Type B pancreatic cell (in vitro differentiated cells): Measurements from ENCODE around the gene EXOC4. TPM values are rescaled to one million over a fixed set of nuclear protein-coding genes. Genes with fewer than 3 reads are reported as not detected.

Experiments
- DNase-seq: peaks from one replicate; pipeline ENCODE4 v3.0.0; 2021; ENCODE audit warnings: mixed read lengths; ENCODE audit not compliant: unreplicated experiment; ENCODE audit errors: extremely low spot score
- H3K27ac Mint-ChIP-seq: 2 replicates; pipeline ENCODE4 v1.8.0; 2021; ENCODE audit warnings: mild to moderate bottlenecking, mixed read lengths
- H3K27me3 Mint-ChIP-seq: 2 replicates; pipeline ENCODE4 v1.8.0; 2021; ENCODE audit warnings: mixed read lengths
- H3K36me3 Mint-ChIP-seq: 2 replicates; pipeline ENCODE4 v1.8.0; 2021; ENCODE audit warnings: mixed read lengths
- H3K4me1 Mint-ChIP-seq: one replicate; pipeline ENCODE4 v1.8.0; 2021; ENCODE audit warnings: mixed read lengths; ENCODE audit not compliant: unreplicated experiment
- H3K4me3 Mint-ChIP-seq: 2 replicates; pipeline ENCODE4 v1.8.0; 2021; ENCODE audit warnings: mild to moderate bottlenecking, mixed read lengths
- H3K9me3 Mint-ChIP-seq: 2 replicates; pipeline ENCODE4 v1.8.0; 2021; ENCODE audit warnings: mixed read lengths
- total RNA-seq: library from RNA; stranded (reverse); gene quantifications from 2 replicates; pipeline ENCODE4 v1.2.1, GENCODE V29; 2021; ENCODE audit warnings: low replicate concordance
- TF ChIP-seq, protein P1 (sequence below): fragments of 200-600 bp; sonication (generic); conservative IDR thresholded peaks from 2 replicates; pipeline ENCODE4 v1.5.0; 2021; ENCODE audit warnings: antibody characterized with exemption, mild to moderate bottlenecking

EXOC4 gene
- total RNA-seq, 1 donor from 2014 or later: 95.5 TPM

GRCh38 chr7:133931053-133931452, 678.2 kb downstream of the EXOC4 start:
- DNase-seq: no peak
- no peak overlapping the region for H3K27ac Mint-ChIP-seq
- no peaks in the 10 kb centered on the region for H3K4me1 Mint-ChIP-seq
- no peaks in the 10 kb centered on the region for H3K27me3 Mint-ChIP-seq
- no peaks in the 10 kb centered on the region for H3K36me3 Mint-ChIP-seq
- H3K4me3 Mint-ChIP-seq: no peak overlapping the region
- TF ChIP-seq, protein P1, sequence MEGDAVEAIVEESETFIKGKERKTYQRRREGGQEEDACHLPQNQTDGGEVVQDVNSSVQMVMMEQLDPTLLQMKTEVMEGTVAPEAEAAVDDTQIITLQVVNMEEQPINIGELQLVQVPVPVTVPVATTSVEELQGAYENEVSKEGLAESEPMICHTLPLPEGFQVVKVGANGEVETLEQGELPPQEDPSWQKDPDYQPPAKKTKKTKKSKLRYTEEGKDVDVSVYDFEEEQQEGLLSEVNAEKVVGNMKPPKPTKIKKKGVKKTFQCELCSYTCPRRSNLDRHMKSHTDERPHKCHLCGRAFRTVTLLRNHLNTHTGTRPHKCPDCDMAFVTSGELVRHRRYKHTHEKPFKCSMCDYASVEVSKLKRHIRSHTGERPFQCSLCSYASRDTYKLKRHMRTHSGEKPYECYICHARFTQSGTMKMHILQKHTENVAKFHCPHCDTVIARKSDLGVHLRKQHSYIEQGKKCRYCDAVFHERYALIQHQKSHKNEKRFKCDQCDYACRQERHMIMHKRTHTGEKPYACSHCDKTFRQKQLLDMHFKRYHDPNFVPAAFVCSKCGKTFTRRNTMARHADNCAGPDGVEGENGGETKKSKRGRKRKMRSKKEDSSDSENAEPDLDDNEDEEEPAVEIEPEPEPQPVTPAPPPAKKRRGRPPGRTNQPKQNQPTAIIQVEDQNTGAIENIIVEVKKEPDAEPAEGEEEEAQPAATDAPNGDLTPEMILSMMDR: no peak
- no peaks in the 10 kb centered on the region for H3K9me3 Mint-ChIP-seq

DNA sequence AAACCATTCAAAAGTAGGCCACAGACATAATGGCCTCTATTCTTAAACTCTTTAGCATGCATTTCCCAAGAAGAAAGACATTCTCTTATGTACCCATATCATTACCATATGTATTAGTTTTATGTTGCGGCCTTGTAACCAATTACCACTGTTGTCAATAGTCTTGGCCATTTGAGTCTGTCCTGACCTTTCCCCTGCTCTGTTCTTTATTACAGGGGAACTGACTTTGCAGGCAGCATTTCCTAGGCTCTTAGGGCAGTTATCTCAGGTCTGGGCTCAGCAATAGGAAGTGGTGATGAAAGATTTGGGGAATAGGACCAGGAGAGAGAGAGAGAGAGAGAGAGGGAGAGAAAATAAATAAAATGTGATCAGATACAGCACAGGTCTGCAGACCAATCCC, 679.7 kb downstream of the EXOC4 start:
- TF ChIP-seq, protein P1: no peak
- Mint-ChIP-seq H3K27ac (no peak overlapping the region), H3K27me3 (no peaks in the 10 kb centered on the region), H3K36me3 (no peaks in the 10 kb centered on the region), H3K4me3 (no peak overlapping the region), H3K4me1 (no peaks in the 10 kb centered on the region), H3K9me3 (no peaks in the 10 kb centered on the region)
- no peak for DNase-seq

DNA sequence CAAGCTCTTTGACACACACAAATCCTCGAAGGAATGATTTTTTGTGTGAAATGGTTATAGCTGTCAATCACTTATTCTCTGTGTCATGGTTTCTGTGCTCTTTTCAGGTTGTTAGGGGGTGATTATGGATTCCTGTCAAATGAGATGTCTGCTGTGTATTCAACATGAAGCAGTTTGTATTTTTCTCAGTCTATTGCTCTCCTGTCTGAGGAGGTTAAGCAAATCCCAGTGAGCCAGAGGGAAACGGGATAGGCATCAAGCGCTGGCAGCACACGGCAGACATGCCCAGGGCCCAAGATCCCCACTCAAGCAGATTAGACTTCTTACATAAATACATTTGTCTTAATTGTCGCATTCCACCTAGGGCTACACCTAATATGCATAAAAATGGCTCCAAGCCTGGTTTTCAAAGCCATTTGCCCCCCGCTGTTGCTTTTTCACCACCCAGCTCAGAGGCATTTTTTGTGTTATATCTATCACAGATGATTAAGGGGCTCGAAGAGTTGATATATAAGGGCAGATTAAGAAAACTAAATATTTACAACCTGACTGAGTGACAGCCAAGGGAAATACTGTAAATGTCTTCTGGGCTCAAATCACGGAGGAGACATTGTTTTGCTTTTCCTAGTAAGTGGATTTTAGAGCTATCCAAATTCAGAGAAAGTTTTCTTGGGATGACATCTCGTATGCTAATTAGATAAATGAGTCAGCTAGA, 681.5 kb downstream of the EXOC4 start:
- TF ChIP-seq, protein P1: no peak
- Mint-ChIP-seq H3K27me3 (no peaks in the 10 kb centered on the region), H3K4me3 (no peak overlapping the region), H3K36me3 (no peaks in the 10 kb centered on the region), H3K27ac (no peak overlapping the region), H3K9me3 (no peaks in the 10 kb centered on the region), H3K4me1 (no peaks in the 10 kb centered on the region)
- DNase-seq: no peak

DNA sequence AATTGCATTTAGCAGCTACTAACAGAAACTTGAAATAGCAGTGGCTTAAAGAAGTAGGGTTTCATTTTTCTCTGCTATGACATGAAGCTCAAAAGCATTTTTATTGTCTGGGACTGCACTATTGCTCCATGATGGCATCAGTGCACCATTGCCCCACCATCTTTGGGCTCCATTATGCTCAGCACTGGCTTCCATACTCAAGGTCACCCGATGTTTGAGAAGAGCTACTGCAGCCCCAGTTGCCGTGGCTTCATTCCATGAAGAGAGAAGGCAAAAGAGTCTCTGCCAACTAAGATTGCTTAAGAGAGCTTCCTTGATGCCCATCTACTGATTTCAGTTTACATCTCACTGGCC, 682.1 kb downstream of the EXOC4 start:
- no peaks in the 10 kb centered on the region for H3K4me1 Mint-ChIP-seq
- TF ChIP-seq, protein P1: no peak
- no peaks in the 10 kb centered on the region for H3K9me3 Mint-ChIP-seq
- no peak overlapping the region for H3K4me3 Mint-ChIP-seq
- H3K27ac Mint-ChIP-seq: no peak overlapping the region
- H3K27me3 Mint-ChIP-seq: no peaks in the 10 kb centered on the region
- H3K36me3 Mint-ChIP-seq: peaks cover 3% of the 10 kb centered on the region
- no peak for DNase-seq

- Mint-ChIP-seq H3K4me1 (peaks cover 6% of the 10 kb centered on the region), H3K9me3 (no peaks in the 10 kb centered on the region), H3K4me3 (no peak overlapping the region), H3K36me3 (peaks cover 9% of the 10 kb centered on the region), H3K27ac (no peak overlapping the region), H3K27me3 (no peaks in the 10 kb centered on the region)
- DNase-seq: no peak
- TF ChIP-seq, protein P1: no peak
Measured at GRCh38 chr7:133936074-133936473, 683.2 kb downstream of the EXOC4 start.
